ENCODE data around the gene HELZ.

- TF ChIP-seq CTCF (IDR thresholded peaks at IDR 0.05; ENCODE audit: extremely low read depth in 1 of 2, insufficient read depth in 1 of 2, low read depth in 1 of 2, low read length in 2 of 2) (no peak), POLR2AphosphoS5 (IDR thresholded peaks at IDR 0.05; ENCODE audit: insufficient read depth, low read depth, low read length) (no peak)
These were observed 190.9 kb downstream of the HELZ start for GRCh38 chr17:67054011-67054591.
